HUES6 (cell line): ENCODE measurements around the gene HS3ST3A1.

Source experiments
- H3K27ac ChIP-seq: 2 replicates; pipeline ENCODE4 v1.7.0; 2013; ENCODE audit warnings: low read depth, mild to moderate bottlenecking, low read length, inconsistent platforms
- H3K27me3 ChIP-seq: 2 replicates; pipeline ENCODE4 v1.6.1; 2013; ENCODE audit warnings: low read length; ENCODE audit not compliant: control insufficient read depth, insufficient read depth
- H3K36me3 ChIP-seq: 2 replicates; pipeline ENCODE4 v1.6.1; 2013; ENCODE audit warnings: low read length; ENCODE audit not compliant: control insufficient read depth, insufficient read depth
- H3K4me1 ChIP-seq: 2 replicates; pipeline ENCODE4 v1.6.1; 2013; ENCODE audit warnings: low read length; ENCODE audit not compliant: control insufficient read depth, insufficient read depth
- H3K4me3 ChIP-seq: 2 replicates; pipeline ENCODE4 v1.5.1; 2013; ENCODE audit warnings: low read depth, low read length
- H3K9ac ChIP-seq: one replicate; pipeline ENCODE4 v1.6.1; 2013; ENCODE audit warnings: mild to moderate bottlenecking, low read length
- H3K9me3 ChIP-seq: 2 replicates; pipeline ENCODE4 v1.6.1; 2013; ENCODE audit warnings: low read depth, low read length; ENCODE audit not compliant: control insufficient read depth, insufficient read depth

Gene HS3ST3A1

DNA sequence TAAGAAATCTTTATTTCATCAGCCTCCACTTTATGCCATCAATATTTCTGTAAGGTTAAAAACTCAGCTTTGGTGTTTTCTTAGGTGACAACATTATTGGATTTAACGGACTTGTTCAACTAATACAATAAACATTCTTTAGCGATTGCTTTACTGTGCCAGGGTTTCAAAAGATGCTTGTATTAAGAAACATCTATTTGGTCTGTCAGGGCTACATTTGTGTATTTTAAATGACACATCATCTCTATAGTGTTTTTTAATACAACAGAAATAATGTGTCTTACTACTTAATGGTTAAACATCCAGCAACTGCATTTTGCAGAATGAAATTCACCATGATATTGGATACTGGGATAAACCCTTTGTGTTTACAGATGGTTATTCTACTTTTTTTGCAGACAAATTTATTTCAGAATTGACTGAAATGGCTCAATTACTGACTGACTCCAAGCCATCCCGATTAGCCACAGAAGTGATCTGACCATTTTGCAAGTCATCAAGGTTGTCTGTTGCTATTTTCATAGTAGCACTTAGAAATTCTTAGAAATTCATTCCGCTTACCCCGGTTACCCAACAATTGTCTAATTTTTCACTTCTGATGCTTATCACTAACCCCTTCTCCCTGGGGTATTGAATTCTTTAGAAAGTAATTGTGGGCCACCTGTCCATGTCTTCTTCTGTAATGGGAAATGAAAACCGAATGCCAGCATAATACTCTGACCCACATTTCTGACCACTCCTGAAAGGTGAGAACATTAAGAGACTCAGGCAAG, 63.7 kb downstream of the HS3ST3A1 start:
- Histone ChIP-seq H3K27me3 (no peaks in the 10 kb centered on the region), H3K4me3 (no peak overlapping the region), H3K27ac (no peak overlapping the region), H3K9me3 (peaks cover 9% of the 10 kb centered on the region), H3K4me1 (no peaks in the 10 kb centered on the region), H3K36me3 (peaks cover 5% of the 10 kb centered on the region; the same call in 1 of the 2 replicates), H3K9ac (no peak overlapping the region)

GRCh38 chr17:13537167-13537731, 64.5 kb downstream of the HS3ST3A1 start:
- H3K27ac ChIP-seq = no peak overlapping the region
- no peak overlapping the region for H3K4me3 ChIP-seq
- no peaks in the 10 kb centered on the region for H3K4me1 ChIP-seq
- H3K36me3 ChIP-seq = peaks cover 7% of the 10 kb centered on the region; the same call in 1 of the 2 replicates
- H3K9me3 ChIP-seq = peaks cover 9% of the 10 kb centered on the region
- no peak overlapping the region for H3K9ac ChIP-seq
- H3K27me3 ChIP-seq = no peaks in the 10 kb centered on the region

DNA sequence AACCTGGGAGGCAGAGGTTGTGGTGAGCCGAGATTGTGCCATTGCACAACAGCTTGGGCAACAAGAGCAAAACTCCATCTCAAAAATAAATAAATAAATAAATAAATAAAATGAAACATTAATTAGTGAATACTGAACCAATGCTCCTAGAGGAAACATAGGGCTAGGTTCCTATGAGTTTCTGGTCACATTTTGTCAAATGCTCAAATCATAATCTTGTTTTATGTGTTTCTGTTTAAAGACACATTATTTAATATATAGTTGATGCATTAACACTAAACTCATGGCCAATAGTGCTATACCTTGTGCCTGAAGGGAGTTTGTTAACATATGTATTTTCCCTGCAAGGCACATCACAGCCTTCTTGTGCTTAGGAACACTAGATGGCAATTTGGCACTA, 66.8 kb downstream of the HS3ST3A1 start:
- H3K36me3 ChIP-seq = peaks cover 7% of the 10 kb centered on the region; the same call in 1 of the 2 replicates

GRCh38 chr17:13531721-13532120, 70.0 kb downstream of the HS3ST3A1 start:
- Histone ChIP-seq H3K9ac (no peak overlapping the region), H3K9me3 (peaks cover 5% of the 10 kb centered on the region; the same call in 1 of the 2 replicates), H3K36me3 (peaks cover 2% of the 10 kb centered on the region; the same call in 1 of the 2 replicates), H3K27ac (no peak overlapping the region), H3K27me3 (no peaks in the 10 kb centered on the region), H3K4me3 (no peak overlapping the region), H3K4me1 (peaks cover 7% of the 10 kb centered on the region)

More for the DNA sequence above, 66.8 kb downstream of the HS3ST3A1 start:
- peaks cover 9% of the 10 kb centered on the region for H3K9me3 ChIP-seq
- peaks cover 7% of the 10 kb centered on the region for H3K4me1 ChIP-seq
- H3K9ac ChIP-seq = no peak overlapping the region
- no peak overlapping the region for H3K27ac ChIP-seq
- H3K27me3 ChIP-seq = no peaks in the 10 kb centered on the region
- H3K4me3 ChIP-seq = no peak overlapping the region

DNA sequence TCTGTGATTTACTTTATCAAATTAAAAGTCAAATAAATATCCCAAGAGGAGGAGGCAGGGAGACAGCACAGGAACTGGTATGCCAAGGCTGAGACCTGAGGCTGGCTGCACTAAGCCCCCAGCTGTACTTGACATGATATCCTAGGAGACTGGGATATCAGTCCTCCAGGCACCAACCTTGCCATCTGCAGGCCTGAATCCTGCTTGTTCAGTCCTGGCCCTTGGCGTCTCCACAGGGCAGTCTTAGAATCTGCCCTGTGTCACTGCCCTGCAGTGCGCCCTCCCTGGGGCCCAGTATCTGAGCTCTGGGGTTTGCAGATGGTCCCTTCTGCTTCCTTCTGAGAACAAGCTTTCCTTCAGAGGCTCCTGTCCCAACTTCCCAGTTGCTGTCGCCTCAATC, 75.9 kb downstream of the HS3ST3A1 start:
- H3K27me3 ChIP-seq = no peaks in the 10 kb centered on the region
- no peaks in the 10 kb centered on the region for H3K36me3 ChIP-seq

DNA sequence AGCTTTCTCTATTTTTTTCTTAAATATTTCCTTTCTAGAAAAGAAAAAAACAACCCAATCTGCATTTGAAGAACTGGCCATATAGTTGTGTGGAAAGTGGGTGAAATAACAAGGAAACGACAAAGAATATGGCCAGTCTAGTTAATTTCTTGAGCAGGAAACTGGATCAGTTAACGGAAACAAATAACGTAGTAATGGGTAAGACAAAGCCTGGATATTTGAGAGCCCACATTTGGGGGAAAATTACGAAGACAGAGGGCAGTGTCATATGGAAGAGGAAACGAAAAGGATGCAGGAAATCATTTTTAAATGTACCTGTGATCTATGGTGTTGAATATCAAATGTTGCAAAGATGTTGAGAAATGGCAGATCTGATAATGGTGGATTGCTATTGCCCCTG, 78.6 kb downstream of the HS3ST3A1 start:
- Histone ChIP-seq H3K27me3 (no peaks in the 10 kb centered on the region), H3K9me3 (no peaks in the 10 kb centered on the region), H3K4me1 (no peaks in the 10 kb centered on the region), H3K36me3 (no peaks in the 10 kb centered on the region), H3K4me3 (no peak overlapping the region), H3K9ac (no peak overlapping the region), H3K27ac (no peak overlapping the region)

More for the DNA sequence above, 75.9 kb downstream of the HS3ST3A1 start:
- Histone ChIP-seq H3K27ac (no peak overlapping the region), H3K9ac (no peak overlapping the region), H3K4me3 (no peak overlapping the region), H3K9me3 (no peaks in the 10 kb centered on the region), H3K4me1 (no peaks in the 10 kb centered on the region)

DNA sequence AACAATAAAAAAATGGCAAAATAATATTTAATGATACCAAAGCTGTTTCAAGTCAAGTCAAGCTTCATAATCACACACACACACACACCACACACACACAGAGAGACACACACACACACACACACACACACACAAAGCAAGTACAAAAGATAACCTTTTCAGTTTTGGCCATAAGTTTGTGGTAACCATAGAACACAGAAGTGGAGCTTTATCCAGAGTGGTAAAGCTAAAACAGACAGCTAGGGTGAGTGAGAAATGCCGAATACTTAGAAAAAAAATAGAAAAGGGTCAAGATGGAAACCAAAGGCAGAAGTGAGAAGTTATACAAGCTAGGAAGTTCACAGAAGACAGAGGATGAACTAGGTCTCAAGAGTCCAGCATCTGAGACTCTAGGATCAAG, 79.0 kb downstream of the HS3ST3A1 start:
- Histone ChIP-seq H3K36me3 (no peaks in the 10 kb centered on the region), H3K9ac (no peak overlapping the region)

GRCh38 chr17:13521784-13522183, 79.9 kb downstream of the HS3ST3A1 start:
- Histone ChIP-seq H3K36me3 (no peaks in the 10 kb centered on the region), H3K4me1 (no peaks in the 10 kb centered on the region), H3K27me3 (no peaks in the 10 kb centered on the region), H3K9ac (no peak overlapping the region), H3K9me3 (no peaks in the 10 kb centered on the region), H3K27ac (no peak overlapping the region), H3K4me3 (no peak overlapping the region)

More for the DNA sequence above, 79.0 kb downstream of the HS3ST3A1 start:
- no peak overlapping the region for H3K27ac ChIP-seq
- no peaks in the 10 kb centered on the region for H3K9me3 ChIP-seq
- no peaks in the 10 kb centered on the region for H3K4me1 ChIP-seq
- H3K27me3 ChIP-seq = no peaks in the 10 kb centered on the region
- no peak overlapping the region for H3K4me3 ChIP-seq

DNA sequence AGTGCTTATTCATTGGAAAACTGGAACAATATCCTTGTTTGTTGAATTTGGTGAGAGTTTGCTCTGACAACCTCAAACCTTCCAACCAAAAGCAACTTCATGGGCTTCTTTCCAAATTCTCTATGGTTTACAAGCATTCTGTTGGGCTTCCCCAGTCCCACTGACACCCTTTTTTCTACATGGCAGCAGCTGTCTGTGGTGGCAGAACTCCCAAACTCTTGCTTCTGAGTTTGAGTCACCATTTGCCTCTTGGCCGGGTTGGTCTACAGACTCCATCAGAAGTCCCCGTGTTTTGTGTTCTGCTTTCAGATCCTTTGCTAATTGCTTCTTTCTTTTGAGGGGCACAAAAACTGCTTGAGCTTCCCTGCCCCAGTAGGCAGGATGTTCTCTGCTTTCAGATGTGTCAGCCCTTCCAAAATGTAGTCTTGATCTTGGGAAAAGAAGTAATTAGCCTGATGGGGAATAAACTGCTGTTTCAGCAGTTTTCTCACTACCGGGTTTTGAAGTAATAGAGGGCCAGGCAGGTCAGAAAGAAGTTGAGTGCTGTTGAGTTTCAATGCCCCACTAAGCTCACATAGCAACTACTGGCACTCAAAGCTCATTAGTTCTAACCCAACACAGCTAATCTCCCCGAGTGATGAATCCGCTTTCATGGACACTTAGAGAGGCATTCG, 80.7 kb downstream of the HS3ST3A1 start:
- no peaks in the 10 kb centered on the region for H3K36me3 ChIP-seq
- H3K27me3 ChIP-seq = no peaks in the 10 kb centered on the region
- H3K9ac ChIP-seq = no peak overlapping the region
- no peaks in the 10 kb centered on the region for H3K9me3 ChIP-seq
- H3K4me3 ChIP-seq = no peak overlapping the region
- no peaks in the 10 kb centered on the region for H3K4me1 ChIP-seq
- no peak overlapping the region for H3K27ac ChIP-seq

DNA sequence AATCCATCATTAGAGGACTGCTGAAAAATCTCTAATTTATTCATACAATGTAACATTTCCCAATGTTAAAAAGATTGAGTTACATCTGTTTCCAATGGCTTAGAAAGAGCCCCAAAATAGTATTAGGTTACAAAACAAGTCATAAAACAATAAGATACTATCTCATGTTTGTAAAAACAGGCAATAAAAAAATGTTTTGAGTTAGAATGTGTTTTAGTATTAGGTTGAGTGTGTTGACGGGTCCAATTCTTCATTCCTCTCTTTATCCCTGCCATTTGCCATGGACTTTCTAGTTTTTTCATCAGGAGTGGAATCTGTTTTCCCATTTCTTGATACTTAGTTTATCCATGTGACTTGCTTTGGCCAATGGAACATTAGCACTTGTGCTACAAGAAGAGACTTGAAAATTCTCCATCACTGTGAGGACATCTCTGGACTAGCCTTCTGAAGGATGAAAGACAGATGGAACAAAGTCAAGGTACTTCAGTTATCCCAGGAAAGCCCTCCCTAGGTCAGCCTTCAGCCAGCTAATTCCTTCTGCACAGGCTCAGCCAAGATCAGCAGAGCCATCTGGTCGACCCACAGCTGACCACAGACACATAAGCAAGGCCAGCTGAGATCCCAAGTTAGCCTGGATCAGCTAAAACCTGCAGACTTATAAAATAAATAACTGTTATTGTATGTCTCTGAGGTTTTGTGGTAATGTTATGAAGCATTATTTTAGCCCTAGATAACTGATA, 83.3 kb downstream of the HS3ST3A1 start:
- H3K27ac ChIP-seq = no peak overlapping the region

More for the DNA sequence above, 83.3 kb downstream of the HS3ST3A1 start:
- Histone ChIP-seq H3K36me3 (no peaks in the 10 kb centered on the region), H3K4me3 (no peak overlapping the region), H3K9ac (no peak overlapping the region), H3K27me3 (no peaks in the 10 kb centered on the region), H3K9me3 (no peaks in the 10 kb centered on the region), H3K4me1 (no peaks in the 10 kb centered on the region)
